Measurements from ENCODE around the gene TPCN2.

- TF ChIP-seq CTCF (IDR thresholded peaks at IDR 0.05 in 4 of 5, conservative IDR thresholded peaks at IDR 0.05 in 1 of 5) = no peak
- no peak for TF ChIP-seq POLR2A (IDR thresholded peaks at IDR 0.05)
Measured at GRCh38 chr11:69085490-69086095, 36.9 kb downstream of the TPCN2 start.

Data from gastrocnemius medialis (tissue), 4 donors.